Aorta (tissue), 5 donors: ENCODE results near the gene KDM2A. TPM values are rescaled to one million over a fixed set of nuclear protein-coding genes. Genes with fewer than 3 reads are reported as not detected.

Source experiments
- ATAC-seq: fragments of 200-7000 bp; cut with Tn5 transposase; one replicate; pipeline ENCODE4 v1.9.1; 2022; ENCODE audit warnings: moderate library complexity; ENCODE audit not compliant: low FRiP score
- DNase-seq, 2 donors: peaks; one replicate each; pipeline ENCODE4 v3.0.0-alpha.2; 2020
- H3K27ac ChIP-seq, 2 donors: one replicate each; pipeline ENCODE4 v1.5.1; 2013; ENCODE audit warnings: low read length in 2 of 2, mild to moderate bottlenecking in 2 of 2, moderate library complexity in 2 of 2, control low read depth in 1 of 2, inconsistent platforms in 1 of 2, low read depth in 1 of 2
- H3K27me3 ChIP-seq, 2 donors: one replicate each; pipeline ENCODE4 v1.6.1; 2013; ENCODE audit warnings: control low read depth in 1 of 2, low read length in 1 of 2, mild to moderate bottlenecking in 1 of 2, moderate library complexity in 1 of 2; ENCODE audit not compliant: insufficient read depth in 2 of 2, control insufficient read depth in 1 of 2
- H3K36me3 ChIP-seq, 2 donors: one replicate each; pipeline ENCODE4 v1.6.1; 2013; ENCODE audit warnings: control low read depth in 1 of 2, low read length in 1 of 2, mild to moderate bottlenecking in 1 of 2; ENCODE audit not compliant: insufficient read depth in 2 of 2, control insufficient read depth in 1 of 2
- H3K4me1 ChIP-seq, 2 donors: one replicate each; pipeline ENCODE4 v1.6.1; 2013; ENCODE audit warnings: low read length in 2 of 2, control low read depth in 1 of 2, mild to moderate bottlenecking in 1 of 2, moderate library complexity in 1 of 2; ENCODE audit not compliant: insufficient read depth in 2 of 2, control insufficient read depth in 1 of 2
- H3K4me3 ChIP-seq, 2 donors: one replicate each; pipeline ENCODE4 v1.5.1; 2013; ENCODE audit warnings: low read length in 2 of 2, control low read depth in 1 of 2, mild to moderate bottlenecking in 1 of 2
- H3K9me3 ChIP-seq: one replicate; pipeline ENCODE4 v1.6.1; 2013; ENCODE audit warnings: mild to moderate bottlenecking, low read length; ENCODE audit not compliant: control insufficient read depth
- WGBS, 2 donors: extraction: QIAGEN DNeasy Blood & Tissue Kit; methylation state at CpG; one replicate each; pipeline ENCODE4 v1.1.7; 2013; 5-methylcytosine and 5-hydroxymethylcytosine counted together
- intact Hi-C, 2 donors: fragments of 100-400 bp; cut with DNase I; formaldehyde crosslinking; loops; one replicate each; pipeline versions ENCODE4 v1.14.2 to v1.15.0; 2022
- polyA plus RNA-seq, 2 donors: library from polyadenylated mRNA; stranded (reverse); fragments of 200-250 nt; gene quantifications; one replicate each; pipeline ENCODE4 v1.2.3, GENCODE V29; 2013
- total RNA-seq, 2 donors: library from RNA; stranded (reverse); fragmentation: NEBNext Ultra II Directional; extraction: Animal tissue kit (Norgen Biotek cat#: 25700); gene quantifications; one replicate each; pipeline ENCODE4 v1.2.1, GENCODE V29; 2021
- donor health status: healthy with polysubstance abuse.
- donor health status: Bipolar disorder and iron deficiency.
- donor health status: DM: no; HTN: no; CAD: no.
- donor health status: DM: no; HTN: no; CAD: no.
- donor health status: DM: yes; HTN: yes; CAD: no.

Gene KDM2A
- total and polyA plus RNA-seq, 4 donors = 11.5 to 106 (median 45.3) TPM

DNA sequence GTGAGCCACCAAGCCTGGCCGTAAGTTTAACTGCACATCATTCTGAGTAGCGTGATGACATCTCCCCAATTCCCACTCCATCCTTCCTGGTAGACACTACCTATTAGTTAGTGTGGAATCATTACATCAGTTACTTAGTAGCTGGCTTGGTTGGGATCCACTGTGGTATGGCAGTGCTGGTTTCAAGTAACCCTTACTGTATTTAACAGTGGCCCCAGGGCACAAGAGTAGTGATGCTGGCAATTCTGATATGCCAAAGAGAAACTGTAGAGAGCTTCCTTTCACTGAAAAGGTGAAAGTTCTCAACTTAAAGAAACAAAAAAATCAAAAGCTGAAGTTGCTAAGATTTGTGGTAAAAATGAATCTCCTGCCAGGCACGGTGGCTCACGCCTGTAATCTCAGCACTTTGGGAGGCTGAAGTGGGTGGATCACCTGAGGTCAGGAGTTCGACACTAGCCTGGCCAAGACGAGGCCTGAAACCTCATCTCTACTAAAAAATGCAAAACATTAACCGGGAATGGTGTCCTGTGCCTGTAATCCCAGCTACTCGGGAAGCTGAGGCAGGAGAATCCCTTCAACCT lies 35.2 kb upstream of the KDM2A start:
- H3K36me3 ChIP-seq = no peaks in the 10 kb centered on the region
- H3K4me3 ChIP-seq = no peak overlapping the region
- ATAC-seq = no peak
- H3K27ac ChIP-seq = no peak overlapping the region
- no peaks in the 10 kb centered on the region for H3K9me3 ChIP-seq
- no peaks in the 10 kb centered on the region for H3K4me1 ChIP-seq
- no peak for DNase-seq
- intact Hi-C loops = loop anchor here (5.0 to 10.0 kb wide), 3 partner anchors 81 to 233 kb away; no protein-coding TSS in a partner anchor
- WGBS, 2 donors = 93% methylated on average over 8 of the region's 8 CpGs
- no peaks in the 10 kb centered on the region for H3K27me3 ChIP-seq

DNA sequence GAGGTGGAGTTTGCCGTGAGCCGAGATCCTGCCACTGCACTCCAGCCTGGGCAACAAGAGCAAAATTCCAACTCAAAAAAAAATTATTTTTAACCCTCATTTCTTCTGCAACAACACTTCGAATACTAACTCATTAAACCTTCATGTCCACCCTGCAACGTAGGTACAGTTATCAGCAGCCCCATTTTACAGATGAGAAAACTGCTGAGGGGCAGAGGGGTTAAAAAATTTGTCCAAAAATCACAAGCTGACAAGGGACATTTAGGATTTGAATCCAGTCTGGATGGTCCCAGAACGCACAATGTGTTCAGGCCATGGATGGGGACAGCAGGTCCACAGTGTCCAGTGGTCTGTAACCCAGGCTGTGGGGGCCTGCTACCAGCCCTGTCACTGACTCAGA lies 33.4 kb upstream of the KDM2A start:
- DNase-seq (no peak), ATAC-seq (no peak)
- Histone ChIP-seq H3K9me3 (no peaks in the 10 kb centered on the region), H3K36me3 (no peaks in the 10 kb centered on the region), H3K4me3 (no peak overlapping the region), H3K4me1 (no peaks in the 10 kb centered on the region), H3K27ac (no peak overlapping the region), H3K27me3 (no peaks in the 10 kb centered on the region)
- 95 to 96% methylated on average over 5 of the region's 5 CpGs for WGBS, 2 donors
- intact Hi-C loops = loop anchor here in 1 of 2 donors (10.0 kb wide), 1 partner anchor 79 kb away; no protein-coding TSS in a partner anchor

DNA sequence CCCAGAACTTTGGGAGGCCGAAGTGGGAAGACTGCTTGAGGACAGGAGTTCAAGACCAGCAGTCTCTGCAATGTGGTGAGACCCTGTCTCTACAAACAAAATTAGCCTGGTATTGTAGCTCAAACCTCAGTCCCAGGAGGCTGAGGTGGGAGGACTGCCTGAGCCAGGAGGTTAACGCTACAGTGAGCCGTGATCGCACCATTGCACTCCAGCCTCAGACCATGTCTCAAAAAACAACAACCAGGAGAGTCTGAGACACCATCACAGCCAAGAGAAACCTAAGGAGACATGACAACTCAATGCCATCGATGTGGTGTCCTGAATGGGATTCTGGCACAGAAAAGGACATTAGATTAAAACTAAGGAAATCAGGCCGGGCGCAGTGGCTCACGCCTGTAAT lies 28.3 kb upstream of the KDM2A start:
- Histone ChIP-seq H3K9me3 (no peaks in the 10 kb centered on the region), H3K27ac (no peak overlapping the region), H3K36me3 (no peaks in the 10 kb centered on the region), H3K4me1 (no peaks in the 10 kb centered on the region), H3K27me3 (no peaks in the 10 kb centered on the region), H3K4me3 (no peak overlapping the region)
- DNase-seq (no peak), ATAC-seq (no peak)
- 94 to 95% methylated on average over 8 of the region's 8 CpGs for WGBS, 2 donors
- intact Hi-C loops = no loop called here

DNA sequence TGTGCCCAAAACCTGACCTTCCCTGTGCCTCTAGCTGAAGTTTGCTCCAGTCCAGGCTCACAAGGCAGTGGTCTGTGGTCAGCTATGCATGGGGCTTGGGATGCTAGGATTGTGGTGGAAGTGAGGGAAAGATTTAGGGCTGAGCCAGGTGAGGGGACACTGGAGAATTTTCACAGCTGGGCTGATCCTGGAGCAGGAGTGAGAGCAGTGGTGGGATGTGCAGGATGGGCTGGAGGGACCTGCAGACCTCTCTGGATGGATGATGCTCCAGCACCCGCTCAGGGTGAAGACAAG lies 23.9 kb upstream of the KDM2A start:
- no peak for ATAC-seq
- intact Hi-C loops = no loop called here
- WGBS, 2 donors = 91 to 100% methylated on average over 1 of the region's 1 CpG

GRCh38 chr11:67098799-67099429 lies 20.1 kb upstream of the KDM2A start:
- 69% methylated on average over 6 of the region's 6 CpGs for WGBS, 2 donors
- ATAC-seq (no peak), DNase-seq (peak in 1 of 2 donors; percentile 15)
- Histone ChIP-seq H3K36me3 (no peaks in the 10 kb centered on the region), H3K4me3 (no peak overlapping the region), H3K27me3 (no peaks in the 10 kb centered on the region), H3K27ac (no peak overlapping the region), H3K4me1 (no peaks in the 10 kb centered on the region), H3K9me3 (no peaks in the 10 kb centered on the region)
- intact Hi-C loops = no loop called here

More for the DNA sequence above, 23.9 kb upstream of the KDM2A start:
- H3K9me3 ChIP-seq = no peaks in the 10 kb centered on the region
- no peaks in the 10 kb centered on the region for H3K27me3 ChIP-seq
- DNase-seq = no peak
- no peaks in the 10 kb centered on the region for H3K36me3 ChIP-seq
- no peaks in the 10 kb centered on the region for H3K4me1 ChIP-seq
- no peak overlapping the region for H3K4me3 ChIP-seq
- no peak overlapping the region for H3K27ac ChIP-seq

- intact Hi-C loops = no loop called here
- Histone ChIP-seq H3K9me3 (no peaks in the 10 kb centered on the region), H3K36me3 (no peaks in the 10 kb centered on the region), H3K4me1 (no peaks in the 10 kb centered on the region), H3K27me3 (no peaks in the 10 kb centered on the region), H3K27ac (no peak overlapping the region), H3K4me3 (no peak overlapping the region)
- ATAC-seq (no peak), DNase-seq (peak in 1 of 2 donors; percentile 30)
- 95% methylated on average over 6 of the region's 6 CpGs for WGBS, 2 donors
Observed at GRCh38 chr11:67099831-67100324, 19.2 kb upstream of the KDM2A start.

- H3K9me3 ChIP-seq = no peaks in the 10 kb centered on the region
- H3K36me3 ChIP-seq = no peaks in the 10 kb centered on the region
- no peak overlapping the region for H3K4me3 ChIP-seq
- DNase-seq (peak in 1 of 2 donors; percentile 8), ATAC-seq (no peak)
- 90 to 92% methylated on average over 6 to 8 of the region's 8 CpGs for WGBS, 2 donors
- intact Hi-C loops = no loop called here
- no peaks in the 10 kb centered on the region for H3K4me1 ChIP-seq
- no peaks in the 10 kb centered on the region for H3K27me3 ChIP-seq
- H3K27ac ChIP-seq = no peak overlapping the region
Observed at GRCh38 chr11:67102664-67103063, 16.4 kb upstream of the KDM2A start.

GRCh38 chr11:67105964-67106363 lies 13.1 kb upstream of the KDM2A start:
- ATAC-seq (no peak), DNase-seq (no peak)
- no peak overlapping the region for H3K4me3 ChIP-seq
- 93 to 96% methylated on average over 2 of the region's 2 CpGs for WGBS, 2 donors
- intact Hi-C loops = no loop called here
- H3K36me3 ChIP-seq = no peaks in the 10 kb centered on the region
- no peaks in the 10 kb centered on the region for H3K27me3 ChIP-seq
- H3K4me1 ChIP-seq = no peaks in the 10 kb centered on the region
- no peak overlapping the region for H3K27ac ChIP-seq
- H3K9me3 ChIP-seq = no peaks in the 10 kb centered on the region

GRCh38 chr11:67111261-67111660 lies 7.8 kb upstream of the KDM2A start:
- H3K4me1 ChIP-seq = peaks cover 0 to 4% of the 10 kb centered on the region in 2 donors
- WGBS, 2 donors = 0 to 6% methylated on average over 1 of the region's 1 CpG
- H3K4me3 ChIP-seq = no peak overlapping the region
- intact Hi-C loops = no loop called here
- H3K27me3 ChIP-seq = no peaks in the 10 kb centered on the region
- ATAC-seq (no peak), DNase-seq (no peak)
- no peaks in the 10 kb centered on the region for H3K36me3 ChIP-seq
- no peak overlapping the region for H3K27ac ChIP-seq
- no peaks in the 10 kb centered on the region for H3K9me3 ChIP-seq
